ENCODE results near the gene IFT25.

GRCh38 chr1:53891018-53891417 is 54.5 kb downstream of the IFT25 start:
- TF ChIP-seq CTCF (IDR thresholded peaks at IDR 0.05 in 8 of 11, conservative IDR thresholded peaks at IDR 0.05 in 3 of 11), result no peak
- TF ChIP-seq POLR2A (IDR thresholded peaks at IDR 0.05), result no peak
